Stimulated activated CD8-positive, alpha-beta memory T cell treated with anti-CD3 and anti-CD28 coated beads, Interleukin-4, amount 100 ng/mL, for 4 hours (primary cell): Measurements from ENCODE around the gene FMO2.
A peak's percentile ranks its signal among the peaks of the same experiment; 100 is the strongest.

Experiments used
- DNase-seq, 2 donors: peaks; one replicate each; pipeline ENCODE4 v3.0.0-alpha.2; 2020; ENCODE audit warnings: low read depth in 2 of 2, low spot score in 1 of 2

Gene FMO2

DNA sequence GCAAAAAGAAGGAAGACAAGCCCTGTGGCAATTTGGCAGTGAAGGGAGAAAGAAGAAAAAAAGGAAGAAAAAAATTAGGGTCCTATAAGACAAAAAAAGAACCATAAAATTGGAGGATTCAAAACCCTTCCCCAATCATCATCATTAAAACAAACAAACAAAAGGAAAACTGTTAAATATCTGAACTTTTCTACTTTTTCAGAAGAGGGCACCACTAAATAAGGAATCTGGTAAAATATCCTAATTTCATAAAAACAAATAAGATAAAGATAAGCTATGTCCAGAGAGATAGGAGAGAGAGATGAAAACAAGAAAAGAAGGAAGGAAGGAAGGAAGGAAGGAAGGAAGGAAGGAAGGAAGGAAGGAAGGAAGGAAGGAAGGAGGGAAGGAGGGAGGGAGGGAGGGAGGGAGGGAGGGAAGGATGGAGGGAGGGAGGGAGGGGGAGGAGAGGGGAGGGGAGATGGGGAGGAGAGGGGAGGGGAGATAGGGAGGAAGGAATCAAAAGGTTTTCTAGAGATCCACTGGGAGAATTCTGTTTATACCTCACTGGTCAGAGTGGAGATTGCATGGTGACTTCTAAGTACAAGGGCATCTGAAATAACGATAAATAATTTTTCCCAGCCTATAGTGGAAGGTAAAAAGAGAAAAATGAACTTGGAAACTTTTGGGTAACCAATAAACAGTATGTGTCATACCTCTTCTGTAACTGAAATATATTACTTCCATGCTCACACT, 10.4 kb upstream of the FMO2 start:
- DNase-seq = no peak

DNA sequence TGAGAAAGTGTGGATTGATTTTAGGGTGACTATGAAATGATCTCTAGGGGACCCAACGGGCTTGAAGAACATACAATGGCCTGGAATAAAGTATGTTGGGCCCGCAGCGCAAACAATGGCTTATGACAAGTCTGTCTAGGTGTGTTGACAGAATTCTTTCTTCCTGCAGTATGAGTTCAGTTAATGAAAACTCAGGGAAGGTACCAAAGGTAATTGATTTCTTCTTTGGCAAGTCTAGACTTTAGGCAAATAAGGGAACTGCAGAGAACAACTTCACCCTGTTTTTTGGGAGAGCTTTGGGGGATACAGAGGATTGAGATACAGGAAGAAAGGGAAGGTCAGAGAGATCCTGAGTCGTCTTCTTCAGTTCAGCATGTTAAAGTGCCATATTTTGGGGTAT, 7.8 kb upstream of the FMO2 start:
- DNase-seq = no peak

DNA sequence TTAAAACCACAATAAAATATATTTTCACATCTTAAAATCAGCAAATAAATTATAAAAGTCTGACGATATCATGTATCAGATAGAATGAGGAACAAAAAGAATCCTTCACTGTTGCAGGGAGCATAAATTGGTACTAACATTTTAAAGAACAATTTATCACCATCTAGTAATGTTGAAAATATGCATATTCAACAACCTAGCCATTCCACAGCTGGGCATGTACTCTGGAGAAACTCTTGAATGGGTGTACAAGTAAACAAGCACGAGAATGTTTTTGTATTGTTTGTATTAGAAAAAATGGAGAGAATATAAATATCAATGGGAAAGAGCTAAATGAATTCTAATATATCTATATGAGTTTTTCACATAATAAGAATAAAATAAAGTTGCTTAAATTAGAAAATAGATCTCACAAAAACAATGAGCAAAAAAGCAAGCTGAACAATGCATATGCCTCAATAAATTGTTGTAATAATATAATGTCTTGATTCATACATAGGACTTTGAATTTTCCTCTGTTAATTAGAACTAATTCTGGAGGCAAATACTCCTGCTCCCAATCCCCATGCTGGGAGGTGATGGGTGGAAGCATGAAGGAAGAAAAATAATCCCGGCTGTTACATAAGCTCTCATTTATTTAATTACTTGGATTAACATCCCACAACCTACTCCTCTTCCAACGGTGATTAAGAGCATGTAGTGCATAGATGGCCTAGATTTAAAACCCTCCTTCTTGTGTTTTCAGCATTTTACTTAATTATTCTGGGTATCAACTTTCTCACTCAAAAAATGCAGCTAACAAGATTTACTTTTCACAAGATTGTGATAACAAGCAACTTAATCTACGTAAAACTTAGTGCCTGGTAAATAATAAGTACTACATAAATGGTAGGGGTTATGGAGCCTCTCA, 5.5 kb upstream of the FMO2 start:
- DNase-seq = no peak

DNA sequence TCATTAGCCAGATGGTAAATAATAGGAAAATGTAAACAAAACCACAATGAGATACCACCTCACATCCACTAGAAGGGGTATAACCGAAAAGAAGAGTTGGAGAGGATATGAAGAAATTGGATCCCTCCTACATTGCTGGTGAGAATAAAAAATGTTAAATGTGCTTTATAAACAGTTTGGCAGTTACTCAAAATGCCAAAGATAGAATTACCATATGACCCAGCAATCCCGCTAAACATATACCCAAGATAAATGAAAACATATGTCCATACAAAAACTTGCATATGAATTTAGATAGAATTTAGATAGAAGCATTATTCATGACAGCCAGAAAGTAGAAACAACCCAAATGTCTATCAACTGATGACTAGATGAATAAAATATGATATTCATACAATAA, 4.4 kb upstream of the FMO2 start:
- DNase-seq = no peak

DNA sequence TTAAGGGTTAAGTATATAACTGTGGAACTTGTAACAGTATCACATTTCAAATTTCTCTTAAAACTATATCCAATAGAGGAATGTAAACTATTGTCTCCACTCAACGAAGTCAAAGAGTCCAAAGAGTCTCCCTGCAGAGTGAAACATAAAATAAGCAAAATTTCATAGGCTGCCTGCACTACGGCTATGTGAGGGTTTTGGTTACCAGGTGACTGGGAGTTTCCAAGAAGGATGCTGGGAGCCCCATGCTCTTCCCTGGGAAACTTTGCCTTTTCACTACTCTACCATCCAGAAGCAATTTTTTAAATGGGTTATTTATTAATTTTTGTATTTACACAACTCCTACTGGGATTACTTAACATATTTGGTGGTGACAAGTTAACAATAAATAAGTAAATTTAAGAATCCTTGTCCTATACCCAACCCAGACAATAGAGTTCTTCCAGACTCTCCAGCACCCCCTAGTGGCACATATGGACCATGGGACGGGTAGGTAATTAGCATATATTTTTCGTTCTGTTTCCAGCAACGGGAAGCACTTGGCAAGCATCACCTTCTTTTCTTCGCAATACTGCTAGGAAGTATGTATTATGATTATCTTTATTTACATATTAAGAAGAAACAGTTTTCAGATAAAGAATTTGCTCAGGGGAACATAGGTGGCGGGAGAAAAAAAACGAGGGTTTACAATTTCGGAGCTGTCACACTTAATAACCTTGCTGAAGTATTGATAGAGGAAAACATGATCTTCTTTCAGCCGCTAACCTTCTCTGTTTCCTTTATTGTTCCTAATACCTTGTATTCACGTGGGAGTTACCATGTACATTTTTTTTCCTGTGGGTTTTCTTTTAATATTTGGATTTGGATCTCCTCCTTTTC, 3.5 kb downstream of the FMO2 start:
- peak in 1 of 2 donors; percentile 6 for DNase-seq

DNA sequence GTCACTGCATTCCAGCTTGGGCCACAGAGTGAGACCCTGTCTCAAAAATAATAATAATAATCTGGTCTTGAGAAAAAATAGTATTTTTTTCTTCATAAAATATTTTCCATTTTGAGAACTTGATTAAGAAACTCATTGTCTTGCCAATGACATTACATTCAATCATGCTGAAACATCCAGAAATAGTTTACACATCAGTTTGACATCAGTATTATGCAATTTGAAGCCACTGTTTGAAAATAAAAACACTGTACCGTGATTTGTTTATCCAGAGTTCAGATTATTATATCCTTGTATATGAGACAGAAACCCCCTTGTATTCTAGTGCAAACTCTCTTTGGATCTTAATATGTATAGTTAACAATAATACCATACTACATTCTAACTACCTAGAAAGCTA, 6.9 kb downstream of the FMO2 start:
- DNase-seq = no peak

DNA sequence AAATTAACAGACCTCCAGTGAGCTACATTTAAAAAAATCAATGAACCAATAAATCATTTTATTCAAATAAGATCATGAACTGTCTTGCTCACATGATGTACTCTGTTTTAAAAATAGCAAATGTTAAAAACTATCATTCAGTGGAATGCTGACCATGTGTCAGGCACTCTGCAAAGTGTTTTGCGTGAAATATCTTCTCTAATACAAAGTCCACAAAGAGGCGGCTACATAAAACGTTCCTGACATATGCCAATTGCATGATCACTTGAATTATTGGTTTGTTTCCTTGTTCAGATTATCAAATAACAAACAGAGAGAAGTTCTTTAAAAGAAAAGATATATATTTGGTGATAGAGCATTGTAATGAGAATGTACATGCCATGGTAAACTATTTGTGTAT, 10.7 kb downstream of the FMO2 start:
- no peak for DNase-seq

DNA sequence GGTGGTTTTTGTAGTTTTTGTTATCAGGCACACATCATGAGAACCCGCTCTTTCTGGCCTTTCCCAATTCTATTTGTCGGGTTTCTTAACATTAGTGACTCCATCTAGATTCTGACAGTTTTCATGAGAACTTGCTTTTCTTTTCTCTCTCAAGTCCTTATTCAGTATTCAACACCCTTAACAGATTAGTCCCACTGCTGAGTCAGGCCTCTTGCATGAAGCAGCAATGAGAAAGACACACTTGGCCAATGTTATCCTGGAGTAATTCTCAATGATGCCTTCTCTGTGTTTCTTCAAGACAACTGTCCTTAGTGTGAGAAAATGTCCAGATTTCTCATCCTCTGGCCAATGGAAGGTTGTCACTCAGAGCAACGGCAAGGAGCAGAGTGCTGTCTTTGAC, 11.3 kb downstream of the FMO2 start:
- DNase-seq = no peak

DNA sequence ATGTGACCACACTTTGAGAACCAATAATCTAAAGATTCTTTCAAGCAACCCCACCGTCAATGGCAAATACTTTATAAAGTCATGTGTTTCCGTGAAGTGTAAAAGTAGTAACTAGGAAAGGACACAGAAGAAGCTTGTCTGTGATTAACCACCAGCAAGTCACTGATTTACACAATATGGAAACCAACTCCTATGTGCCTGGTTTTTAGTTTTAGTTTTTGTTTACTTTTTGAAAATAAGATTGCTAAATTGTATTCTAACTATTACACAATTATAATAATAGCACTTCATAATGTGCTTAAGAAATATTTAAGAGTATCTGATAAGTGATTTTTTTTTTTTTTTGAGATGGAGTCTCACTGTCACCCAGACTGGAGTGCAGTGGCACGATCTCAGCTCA, 13.0 kb downstream of the FMO2 start:
- no peak for DNase-seq

DNA sequence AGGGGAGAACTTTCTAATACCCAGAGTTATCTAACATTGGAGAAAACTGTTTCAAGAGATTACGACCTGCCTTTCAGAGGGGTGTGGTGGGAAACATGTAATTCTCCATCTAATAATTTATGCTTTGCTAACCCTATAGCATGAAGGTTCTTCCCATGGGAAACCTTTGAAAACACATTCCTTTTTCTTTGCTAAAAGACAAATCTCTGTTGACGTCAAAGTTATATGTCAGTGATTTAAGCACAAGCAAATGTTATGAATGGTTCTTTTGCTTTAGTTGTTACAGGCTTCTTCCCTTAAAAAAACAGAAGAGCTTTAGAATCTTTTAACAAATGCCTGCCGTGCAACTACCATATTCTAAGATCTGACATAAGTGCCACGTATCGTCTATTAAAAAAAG, 19.2 kb downstream of the FMO2 start:
- no peak for DNase-seq

DNA sequence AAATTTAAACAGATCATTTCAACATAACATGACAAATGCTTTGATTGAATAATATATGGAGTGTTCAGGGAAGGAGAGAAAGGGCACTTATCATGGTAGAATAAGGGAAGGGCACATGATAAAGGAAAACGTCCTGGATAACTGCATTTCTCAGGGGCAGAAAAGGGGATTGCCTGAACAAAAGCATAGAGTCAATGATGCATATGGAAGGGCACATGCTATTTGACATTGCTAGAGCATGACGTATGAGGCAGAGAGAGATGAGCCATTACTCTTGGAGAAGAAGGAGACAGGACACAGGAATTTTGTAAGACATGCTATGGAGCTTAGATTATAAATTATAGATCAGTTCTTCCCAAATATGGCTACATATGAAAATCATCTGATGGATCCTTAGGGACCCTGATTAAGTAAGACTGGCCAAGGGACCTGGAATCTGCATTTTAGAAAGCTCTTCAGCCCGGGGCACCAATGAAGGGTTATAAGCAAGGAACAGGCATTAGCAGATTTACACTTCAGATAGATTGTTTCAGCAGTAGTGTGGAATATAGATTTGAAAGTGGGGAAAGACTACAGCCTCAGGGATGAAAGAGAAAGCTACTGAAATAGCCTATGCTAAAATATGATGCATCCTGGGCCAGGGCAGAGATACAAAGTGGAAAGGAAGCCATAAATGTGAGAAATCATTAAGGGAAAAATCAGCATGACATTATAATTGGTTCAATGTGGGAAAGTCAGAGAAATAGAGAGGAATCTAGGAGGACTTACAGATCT, 21.3 kb downstream of the FMO2 start:
- DNase-seq = no peak

DNA sequence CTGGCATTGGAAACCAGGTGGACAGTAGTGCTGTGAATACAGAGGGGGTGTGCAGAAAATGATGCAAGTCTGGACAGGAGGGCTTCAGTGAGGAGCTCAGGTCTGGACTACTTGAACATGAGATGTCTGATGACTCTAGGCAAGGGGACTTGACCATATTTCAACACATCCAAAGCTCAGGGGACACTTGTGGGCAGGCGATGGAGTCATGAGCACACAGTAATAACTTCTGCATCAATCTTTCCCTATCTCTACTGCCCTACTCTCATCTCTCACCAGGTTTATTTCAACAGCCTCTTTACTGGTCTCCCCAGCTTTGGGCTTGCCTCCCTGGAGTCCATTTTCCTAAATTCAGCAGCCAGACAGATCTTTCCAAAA, 21.9 kb downstream of the FMO2 start:
- DNase-seq = no peak

DNA sequence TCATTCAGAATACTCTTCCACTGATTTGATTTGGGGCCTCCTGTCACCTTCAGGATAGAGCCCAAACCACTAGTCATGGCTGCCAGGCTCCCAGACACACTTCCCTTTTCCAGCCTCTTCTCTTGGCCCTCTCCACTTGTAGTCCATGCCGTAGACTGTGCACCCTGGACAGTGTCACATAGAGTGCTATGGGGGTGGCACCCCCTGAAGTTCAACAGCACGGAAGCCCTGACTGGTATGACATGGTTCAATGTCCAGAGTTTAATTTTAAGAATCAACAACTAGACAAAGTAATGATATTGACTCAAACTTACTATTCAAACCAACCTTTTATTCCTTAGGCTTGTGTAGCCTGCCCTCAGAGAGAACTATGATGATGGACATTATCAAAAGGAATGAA, 22.3 kb downstream of the FMO2 start:
- no peak for DNase-seq

DNA sequence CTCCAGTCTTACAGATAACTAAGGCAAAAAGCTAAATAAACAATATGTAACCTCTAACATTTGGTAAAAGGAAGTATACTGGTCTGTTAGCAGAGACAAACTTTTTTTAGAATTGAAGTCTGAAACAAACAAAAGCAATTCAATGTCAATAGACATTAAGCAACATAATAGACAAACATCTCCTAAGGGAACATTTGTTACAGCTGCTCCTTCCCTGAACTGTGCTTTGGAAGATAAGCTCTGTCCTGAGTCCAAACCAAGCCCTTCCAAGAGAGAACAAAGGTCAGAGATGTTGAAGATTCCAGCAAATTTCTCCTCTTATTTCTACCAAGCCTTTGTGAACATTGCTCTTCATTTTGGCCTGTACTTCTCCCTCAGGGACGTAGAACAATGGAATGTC, 25.3 kb downstream of the FMO2 start:
- no peak for DNase-seq

DNA sequence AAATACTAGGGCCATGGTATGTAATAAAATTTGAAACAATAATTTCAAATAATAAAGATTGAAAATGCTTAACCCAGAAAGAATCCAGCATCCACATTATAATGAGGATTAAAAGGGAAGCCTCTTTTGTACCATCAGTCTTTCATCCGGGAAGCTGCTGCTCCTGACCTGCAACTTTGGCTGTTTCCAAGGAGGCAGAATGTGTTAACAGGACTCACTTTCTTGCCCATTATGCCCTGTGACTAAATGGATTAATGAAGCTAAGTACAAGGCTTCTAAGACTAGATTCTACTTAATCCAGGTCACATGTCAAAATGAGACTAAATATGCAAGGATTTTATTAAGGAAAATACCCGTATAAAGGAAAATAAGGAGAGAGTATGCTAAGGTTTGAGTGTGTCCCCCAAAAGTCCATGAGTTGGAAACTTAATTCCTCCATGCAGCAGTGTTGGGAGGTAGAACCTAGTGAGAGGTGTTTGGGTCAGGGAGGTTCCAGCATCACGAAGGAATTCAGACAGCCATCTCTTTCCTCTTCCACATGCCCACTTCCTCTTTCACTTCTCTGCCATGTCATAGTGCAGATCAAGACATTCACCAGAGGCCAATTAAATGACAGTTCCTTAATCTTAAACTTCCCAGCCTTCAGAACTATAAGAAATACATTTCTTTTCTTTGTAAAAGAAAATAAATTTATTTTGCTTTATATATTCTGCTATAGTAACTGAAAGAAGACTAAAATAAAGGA, 27.7 kb downstream of the FMO2 start:
- DNase-seq = no peak

DNA sequence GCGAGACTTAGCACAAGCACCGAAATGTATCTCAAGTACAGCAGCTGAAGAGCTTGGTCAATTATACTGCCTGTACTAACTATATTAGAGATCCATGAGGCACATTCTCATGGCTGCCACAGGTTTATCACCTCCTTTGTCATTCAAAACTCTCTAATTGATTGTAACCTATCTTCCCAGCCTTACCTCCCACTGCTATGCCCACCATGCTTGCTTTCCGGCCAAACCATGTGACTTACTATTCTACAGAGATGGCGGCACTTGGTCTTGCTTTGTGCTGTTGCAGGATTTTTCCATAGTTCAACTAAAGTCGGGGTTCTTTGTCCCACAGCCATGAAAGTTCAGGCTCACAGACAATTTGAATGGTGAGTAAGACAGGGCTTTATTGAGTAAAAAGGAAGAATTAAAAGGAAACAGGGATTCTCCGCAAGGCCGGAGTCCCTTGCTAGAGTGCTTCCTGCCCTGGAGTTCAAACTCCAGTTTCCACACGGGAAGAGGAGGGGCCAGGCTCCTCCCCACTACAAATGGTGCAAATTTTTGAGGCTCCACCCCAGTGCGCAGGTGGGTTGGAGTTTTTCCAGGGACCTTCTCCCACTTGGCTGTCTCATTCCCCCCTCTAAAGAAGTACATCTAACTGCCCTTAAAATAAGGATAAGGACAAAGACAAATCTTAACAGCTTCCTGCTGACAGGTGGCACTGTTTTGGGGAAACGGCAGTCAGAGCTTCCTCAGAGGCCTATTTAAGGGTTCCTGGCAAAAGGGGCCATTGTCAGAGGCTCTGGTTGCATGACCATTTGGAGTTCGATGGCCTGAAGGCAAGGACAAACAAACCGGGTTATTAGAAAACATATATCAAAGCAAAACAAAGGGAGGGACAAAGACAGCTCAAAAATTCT, 28.7 kb downstream of the FMO2 start:
- DNase-seq = no peak

DNA sequence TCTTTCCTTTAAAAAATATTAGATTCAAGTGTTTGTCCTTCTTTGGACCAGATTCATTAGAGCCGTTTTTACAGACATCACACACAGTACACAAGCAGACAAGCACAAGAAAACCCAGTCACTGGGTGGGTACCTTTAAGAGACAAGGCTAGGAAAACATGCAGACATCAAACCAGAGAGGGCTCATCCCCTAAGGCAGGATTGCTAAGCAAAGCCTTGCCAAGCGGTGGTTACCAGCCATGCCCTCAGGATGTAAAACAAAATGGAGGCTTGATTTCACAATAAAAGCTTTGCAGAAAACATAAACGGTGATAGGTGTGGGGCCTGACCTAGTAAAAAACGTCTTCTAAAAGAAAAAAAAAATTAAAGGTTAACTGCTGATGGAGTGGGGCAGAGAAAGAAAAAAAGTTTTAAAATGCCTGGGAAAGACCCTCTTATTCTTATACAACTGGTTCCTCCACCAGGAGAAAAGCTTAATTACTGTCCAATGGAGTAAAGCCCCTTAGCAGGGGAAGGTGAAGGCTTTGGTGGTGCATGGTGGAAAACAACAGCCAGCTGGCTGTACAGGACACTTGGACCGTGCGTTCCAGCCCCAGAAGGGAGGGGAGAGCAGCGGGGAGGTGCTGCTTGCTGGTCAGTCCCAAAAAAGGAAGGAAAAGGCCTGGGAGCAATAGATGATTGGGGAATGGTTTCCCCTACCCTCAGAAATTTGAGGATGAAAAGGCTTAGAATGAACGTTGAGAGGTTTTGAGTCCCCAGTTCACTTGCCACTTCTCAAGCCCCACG, 32.8 kb downstream of the FMO2 start:
- DNase-seq = no peak

DNA sequence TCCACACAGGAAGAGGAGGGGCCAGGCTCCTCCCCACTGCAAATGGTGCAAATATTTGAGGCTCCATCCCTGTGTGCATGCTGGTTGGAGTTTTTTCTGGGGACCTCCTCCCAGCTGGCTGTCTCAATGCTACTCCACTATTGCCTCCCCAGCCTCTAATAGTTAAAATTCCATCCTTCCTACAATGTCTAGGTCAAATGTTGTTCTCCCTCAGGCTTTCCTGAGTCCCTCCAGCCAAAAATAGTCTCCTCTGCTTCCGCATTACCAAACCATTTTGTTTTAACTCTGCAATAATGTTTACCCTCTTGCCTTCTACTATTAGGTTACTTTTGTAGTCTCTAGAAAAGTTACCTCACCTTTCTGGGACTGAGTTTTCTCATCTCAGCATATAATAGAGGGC, 33.6 kb downstream of the FMO2 start:
- no peak for DNase-seq
